ENCODE measurements around the gene COA4.

Gene COA4

GRCh38 chr11:73866095-73866579, 10.5 kb downstream of the COA4 start:
- no peak for DNase-seq

- no peak for DNase-seq
Observed at GRCh38 chr11:73862986-73863385, 13.7 kb downstream of the COA4 start.

- DNase-seq: no peak
Observed at GRCh38 chr11:73860202-73860601, 16.4 kb downstream of the COA4 start.

GRCh38 chr11:73859671-73860070, 17.0 kb downstream of the COA4 start:
- no peak for DNase-seq

- DNase-seq: peak in 35 of 58 donors; percentile 6 to 87 (median 36)
Observed at GRCh38 chr11:73856031-73856567, 20.5 kb downstream of the COA4 start.

GRCh38 chr11:73854680-73855079, 22.0 kb downstream of the COA4 start:
- no peak for DNase-seq

GRCh38 chr11:73852049-73852448, 24.6 kb downstream of the COA4 start:
- DNase-seq: no peak

- DNase-seq: no peak
Observed at GRCh38 chr11:73851046-73851764, 25.4 kb downstream of the COA4 start.

GRCh38 chr11:73839123-73839457, 37.6 kb downstream of the COA4 start:
- no peak for DNase-seq

GRCh38 chr11:73838443-73839122, 38.1 kb downstream of the COA4 start:
- peak in 6 of 58 donors; percentile 4 to 18 (median 9) for DNase-seq

GRCh38 chr11:73833067-73833466, 43.6 kb downstream of the COA4 start:
- no peak for DNase-seq

- DNase-seq: no peak
Observed at GRCh38 chr11:73830261-73830660, 46.4 kb downstream of the COA4 start.
